Astrocyte of the cerebellum (primary cell): ENCODE results near the gene ATP2B1.
"Not testable (repeated sequence)": the region's sequence is repeated elsewhere in the genome, so short reads cannot be mapped to it uniquely, and the experiment has no call there.

Source experiments
- DNase-seq: peaks from one replicate; pipeline ENCODE4 v3.0.0-alpha.2; 2011; ENCODE audit warnings: low read depth
- H3K4me3 ChIP-seq: 2 replicates; pipeline ENCODE4 v1.5.1; 2011; ENCODE audit warnings: mild to moderate bottlenecking, low read depth, low read length, moderate library complexity
- CTCF ChIP-seq: IDR thresholded peaks from 2 replicates; pipeline ENCODE4 v1.5.1; 2012; ENCODE audit warnings: low read length, low read depth, moderate library complexity, mild to moderate bottlenecking; ENCODE audit errors: missing control alignments
- in situ Hi-C: cut with HindIII; loops from 2 replicates; pipeline ENCODE4 v1.10.0; 2017; ENCODE audit warnings: low sequenced_read_pairs

The ATP2B1 gene

GRCh38 chr12:89702503-89702902, 6.1 kb downstream of the ATP2B1 start:
- no peak for DNase-seq
- in situ Hi-C loops = no loop called here
- H3K4me3 ChIP-seq = no peak overlapping the region
- no peak for TF ChIP-seq CTCF

- TF ChIP-seq CTCF = no peak
- no peak for DNase-seq
- H3K4me3 ChIP-seq = no peak overlapping the region
- in situ Hi-C loops = no loop called here
Measured at GRCh38 chr12:89701606-89702206, 6.9 kb downstream of the ATP2B1 start.

GRCh38 chr12:89700191-89700810, 8.3 kb downstream of the ATP2B1 start:
- no peak for TF ChIP-seq CTCF
- no peak overlapping the region for H3K4me3 ChIP-seq
- in situ Hi-C loops = no loop called here
- DNase-seq = no peak

GRCh38 chr12:89698607-89699006, 10.0 kb downstream of the ATP2B1 start:
- DNase-seq = no peak
- TF ChIP-seq CTCF = no peak
- in situ Hi-C loops = no loop called here
- no peak overlapping the region for H3K4me3 ChIP-seq

- H3K4me3 ChIP-seq, in situ Hi-C loops, DNase-seq: not testable (repeated sequence)
Measured at GRCh38 chr12:89697728-89698127, 10.9 kb downstream of the ATP2B1 start.

GRCh38 chr12:89697296-89697695, 11.3 kb downstream of the ATP2B1 start:
- DNase-seq = no peak
- H3K4me3 ChIP-seq = no peak overlapping the region
- TF ChIP-seq CTCF = no peak
- in situ Hi-C loops = no loop called here

- in situ Hi-C loops = no loop called here
- H3K4me3 ChIP-seq = no peak overlapping the region
- TF ChIP-seq CTCF = no peak
- DNase-seq = no peak
Measured at GRCh38 chr12:89695830-89696229, 12.8 kb downstream of the ATP2B1 start.
